ENCODE data around the gene ESR1.

DNA sequence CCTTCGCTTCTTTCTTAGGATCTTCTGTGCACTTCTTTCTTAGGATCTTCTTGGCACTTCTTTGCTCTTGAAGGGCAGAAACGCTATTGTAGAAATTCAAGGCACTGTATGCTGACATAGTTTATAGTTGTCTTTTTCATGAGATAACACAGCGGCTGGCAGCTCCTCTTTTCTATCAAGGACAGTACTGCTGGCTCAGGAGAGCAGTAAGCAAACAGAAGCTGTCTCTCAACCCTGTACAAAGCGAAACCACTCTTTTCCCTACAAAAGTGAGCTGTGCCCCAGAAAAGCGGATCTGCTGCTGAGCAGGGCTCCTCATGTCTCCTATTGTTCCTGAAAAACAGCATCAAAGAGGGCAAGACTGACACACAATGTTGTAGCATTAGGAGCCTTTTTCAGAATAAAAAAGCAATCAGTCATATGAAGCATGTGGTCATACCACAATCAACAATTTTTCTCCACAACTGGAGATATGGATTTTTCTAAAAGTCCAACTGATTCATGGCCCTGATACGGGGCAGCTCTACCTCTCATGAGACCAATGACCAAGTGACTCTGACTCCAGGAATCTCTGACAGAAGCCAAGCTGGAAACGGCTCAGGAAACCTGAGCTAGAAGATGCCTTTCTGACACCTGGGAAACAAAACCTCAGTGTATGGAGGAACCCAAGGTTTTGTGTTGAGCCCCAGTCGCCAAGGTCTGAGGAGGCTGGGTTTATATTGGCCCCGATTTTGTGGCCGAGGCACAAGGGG, 255.9 kb downstream of the ESR1 start:
- TF ChIP-seq, protein P1, sequence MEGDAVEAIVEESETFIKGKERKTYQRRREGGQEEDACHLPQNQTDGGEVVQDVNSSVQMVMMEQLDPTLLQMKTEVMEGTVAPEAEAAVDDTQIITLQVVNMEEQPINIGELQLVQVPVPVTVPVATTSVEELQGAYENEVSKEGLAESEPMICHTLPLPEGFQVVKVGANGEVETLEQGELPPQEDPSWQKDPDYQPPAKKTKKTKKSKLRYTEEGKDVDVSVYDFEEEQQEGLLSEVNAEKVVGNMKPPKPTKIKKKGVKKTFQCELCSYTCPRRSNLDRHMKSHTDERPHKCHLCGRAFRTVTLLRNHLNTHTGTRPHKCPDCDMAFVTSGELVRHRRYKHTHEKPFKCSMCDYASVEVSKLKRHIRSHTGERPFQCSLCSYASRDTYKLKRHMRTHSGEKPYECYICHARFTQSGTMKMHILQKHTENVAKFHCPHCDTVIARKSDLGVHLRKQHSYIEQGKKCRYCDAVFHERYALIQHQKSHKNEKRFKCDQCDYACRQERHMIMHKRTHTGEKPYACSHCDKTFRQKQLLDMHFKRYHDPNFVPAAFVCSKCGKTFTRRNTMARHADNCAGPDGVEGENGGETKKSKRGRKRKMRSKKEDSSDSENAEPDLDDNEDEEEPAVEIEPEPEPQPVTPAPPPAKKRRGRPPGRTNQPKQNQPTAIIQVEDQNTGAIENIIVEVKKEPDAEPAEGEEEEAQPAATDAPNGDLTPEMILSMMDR (IDR thresholded peaks at IDR 0.05), result no peak
- no peak for TF ChIP-seq POLR2A (IDR thresholded peaks at IDR 0.05)

Measured in tibial nerve (tissue), 3 donors.